22Rv1 (cell line): ENCODE results near the gene CPS1.
A peak's percentile ranks its signal among the peaks of the same experiment; 100 is the strongest.

ENCODE experiments used
- H3K27ac ChIP-seq: fragments of 450-650 bp; 2 replicates; pipeline ENCODE4 v1.5.1; 2017
- CTCF ChIP-seq: fragments of 450-650 bp; IDR thresholded peaks from 2 replicates; pipeline ENCODE4 v1.5.1; 2017; ENCODE audit warnings: mild to moderate bottlenecking
- ZFX ChIP-seq: fragments of 450-650 bp; IDR thresholded peaks from 2 replicates; pipeline ENCODE4 v1.6.1; 2017; ENCODE audit warnings: antibody characterized with exemption, borderline replicate concordance

The CPS1 gene

GRCh38 chr2:210654091-210654490 lies 97.7 kb downstream of the CPS1 start:
- TF ChIP-seq ZFX (no peak), CTCF (no peak)

GRCh38 chr2:210655229-210655975 lies 99.0 kb downstream of the CPS1 start:
- TF ChIP-seq ZFX (no peak), CTCF (no peak)
- no peak overlapping the region for H3K27ac ChIP-seq

More at GRCh38 chr2:210654091-210654490, 97.7 kb downstream of the CPS1 start:
- H3K27ac ChIP-seq: no peak overlapping the region

- TF ChIP-seq CTCF (no peak), ZFX (no peak)
Measured at GRCh38 chr2:210657874-210658273, 101.5 kb downstream of the CPS1 start.

GRCh38 chr2:210660751-210661150 lies 104.4 kb downstream of the CPS1 start:
- H3K27ac ChIP-seq: no peak overlapping the region
- TF ChIP-seq ZFX (no peak), CTCF (no peak)

More at GRCh38 chr2:210657874-210658273, 101.5 kb downstream of the CPS1 start:
- H3K27ac ChIP-seq: no peak overlapping the region

- H3K27ac ChIP-seq: no peak overlapping the region
- TF ChIP-seq CTCF (no peak), ZFX (no peak)
Measured at GRCh38 chr2:210662560-210662959, 106.2 kb downstream of the CPS1 start.

GRCh38 chr2:210663631-210664089 lies 107.3 kb downstream of the CPS1 start:
- no peak for TF ChIP-seq ZFX
- peak; percentile 55 for TF ChIP-seq CTCF
- H3K27ac ChIP-seq: no peak overlapping the region

- TF ChIP-seq CTCF (no peak), ZFX (no peak)
Measured at GRCh38 chr2:210667711-210668110, 111.3 kb downstream of the CPS1 start.

More at GRCh38 chr2:210667711-210668110, 111.3 kb downstream of the CPS1 start:
- no peak overlapping the region for H3K27ac ChIP-seq
